GM23338 (cell line): ENCODE measurements around the gene RAB11FIP3. TPM values are rescaled to one million over a fixed set of nuclear protein-coding genes. Genes with fewer than 3 reads are reported as not detected.

ENCODE experiments used
- ATAC-seq: fragments of 200-7000 bp; cut with Tn5 transposase; 3 replicates; pipeline ENCODE4 v1.9.1; 2020
- DNase-seq: peaks from one replicate; pipeline ENCODE4 v3.0.0-alpha.2; 2015; ENCODE audit warnings: low spot score
- H2AFZ ChIP-seq: fragments of 200-600 bp; sonication (generic); 2 replicates; pipeline ENCODE4 v1.8.0; 2016; ENCODE audit warnings: antibody characterized with exemption, mild to moderate bottlenecking, moderate library complexity
- H3F3A ChIP-seq: fragments of 200-600 bp; sonication (generic); replicated peaks from 2 replicates; pipeline ENCODE4 v1.8.0; 2017; ENCODE audit warnings: antibody characterized with exemption, mixed run types, low read depth
- H3K27ac ChIP-seq: fragments of 200-600 bp; sonication (generic); 2 replicates; pipeline ENCODE4 v1.6.1; 2016; ENCODE audit warnings: low read depth
- H3K27me3 ChIP-seq: fragments of 200-600 bp; sonication (generic); 2 replicates; pipeline ENCODE4 v1.8.0; 2016; ENCODE audit warnings: mild to moderate bottlenecking, mixed run types, moderate library complexity; ENCODE audit not compliant: insufficient read depth
- H3K36me3 ChIP-seq: fragments of 200-600 bp; sonication (generic); 2 replicates; pipeline ENCODE4 v1.8.0; 2016; ENCODE audit warnings: mild to moderate bottlenecking; ENCODE audit not compliant: insufficient read depth
- H3K4me1 ChIP-seq: fragments of 200-600 bp; sonication (generic); 2 replicates; pipeline ENCODE4 v1.8.0; 2016; ENCODE audit warnings: mild to moderate bottlenecking, moderate library complexity; ENCODE audit not compliant: insufficient read depth
- H3K4me2 ChIP-seq: fragments of 200-600 bp; sonication (generic); 2 replicates; pipeline ENCODE4 v1.7.1; 2017; ENCODE audit warnings: mixed run types
- H3K4me3 ChIP-seq: fragments of 200-600 bp; sonication (generic); 2 replicates; pipeline ENCODE4 v1.6.1; 2016; ENCODE audit warnings: mixed run types
- H3K79me2 ChIP-seq: fragments of 200-600 bp; sonication (generic); replicated peaks from 2 replicates; pipeline ENCODE4 v1.8.0; 2017; ENCODE audit warnings: mild to moderate bottlenecking; ENCODE audit not compliant: insufficient read depth
- H3K9me2 ChIP-seq: fragments of 200-600 bp; sonication (generic); 2 replicates; pipeline ENCODE4 v1.8.0; 2017; ENCODE audit not compliant: insufficient read depth
- H4K20me1 ChIP-seq: fragments of 200-600 bp; sonication (generic); replicated peaks from 2 replicates; pipeline ENCODE4 v1.8.0; 2017; ENCODE audit warnings: mild to moderate bottlenecking; ENCODE audit not compliant: insufficient read depth
- H3K27ac Mint-ChIP-seq: 2 replicates; pipeline ENCODE4 v1.8.0; 2020; ENCODE audit warnings: inconsistent platforms, mild to moderate bottlenecking, moderate library complexity, mixed read lengths
- H3K27me3 Mint-ChIP-seq: 3 replicates; pipeline ENCODE4 v1.8.0; 2022; ENCODE audit warnings: low read depth, mild to moderate bottlenecking, moderate library complexity, mixed read lengths, inconsistent platforms; ENCODE audit not compliant: insufficient read depth, poor library complexity
- H3K36me3 Mint-ChIP-seq: 3 replicates; pipeline ENCODE4 v1.8.0; 2021; ENCODE audit warnings: low read depth, mild to moderate bottlenecking, inconsistent platforms, moderate library complexity, mixed read lengths
- H3K4me1 Mint-ChIP-seq: 3 replicates; pipeline ENCODE4 v1.8.0; 2020; ENCODE audit warnings: mild to moderate bottlenecking, inconsistent platforms, mixed read lengths
- H3K4me3 Mint-ChIP-seq: 3 replicates; pipeline ENCODE4 v1.8.0; 2021; ENCODE audit warnings: moderate library complexity, mild to moderate bottlenecking, inconsistent platforms, mixed read lengths
- H3K9me3 Mint-ChIP-seq: 3 replicates; pipeline ENCODE4 v1.8.0; 2020; ENCODE audit warnings: moderate library complexity, mild to moderate bottlenecking, inconsistent platforms, mixed read lengths
- CREB1 ChIP-seq: fragments of 250-450 bp; sonication (Bioruptor Pico); IDR thresholded peaks from 2 replicates; pipeline ENCODE4 v1.5.0; 2020; ENCODE audit warnings: low read depth, mild to moderate bottlenecking, moderate library complexity
- CTCF ChIP-seq, 2 experiments: fragments of 200-600 bp in 1 of 2; sonication (generic) in 1 of 2; conservative IDR thresholded peaks; 2 replicates each; pipeline versions ENCODE4 v1.5.1 to v1.6.1; 2016 to 2017; ENCODE audit warnings: antibody characterized with exemption in 2 of 2, low read depth in 2 of 2, mild to moderate bottlenecking in 2 of 2, moderate library complexity in 1 of 2
- ETS1 ChIP-seq: IDR thresholded peaks from 2 replicates; pipeline ENCODE4 v1.6.1; 2016; ENCODE audit warnings: antibody characterized with exemption
- EZH2 ChIP-seq: fragments of 200-600 bp; sonication (generic); IDR thresholded peaks from one replicate; pipeline ENCODE4 v1.8.0; 2017; ENCODE audit warnings: antibody characterized with exemption, mild to moderate bottlenecking, low read depth; ENCODE audit not compliant: unreplicated experiment
- EZH2phosphoT487 ChIP-seq: fragments of 200-600 bp; sonication (generic); IDR thresholded peaks from one replicate; pipeline ENCODE4 v1.8.1; 2018; ENCODE audit warnings: antibody characterized with exemption; ENCODE audit not compliant: unreplicated experiment
- JUNB ChIP-seq: IDR thresholded peaks from one replicate; pipeline ENCODE4 v1.6.1; 2016; ENCODE audit warnings: antibody characterized with exemption; ENCODE audit not compliant: unreplicated experiment
- NANOG ChIP-seq: IDR thresholded peaks from 2 replicates; pipeline ENCODE4 v1.6.1; 2016; ENCODE audit warnings: antibody characterized with exemption, borderline replicate concordance
- POLR2AphosphoS5 ChIP-seq: IDR thresholded peaks from 2 replicates; pipeline ENCODE4 v1.6.1; 2016; ENCODE audit warnings: antibody characterized with exemption, low read depth
- REST ChIP-seq: IDR thresholded peaks from one replicate; pipeline ENCODE4 v1.6.1; 2018; ENCODE audit warnings: antibody characterized with exemption; ENCODE audit not compliant: unreplicated experiment
- STAT1 ChIP-seq: IDR thresholded peaks from one replicate; pipeline ENCODE4 v1.6.1; 2016; ENCODE audit warnings: antibody characterized with exemption; ENCODE audit not compliant: unreplicated experiment
- ZNF114 ChIP-seq: fragments of 250-450 bp; sonication (Bioruptor Pico); IDR thresholded peaks from 2 replicates; pipeline ENCODE4 v1.5.0; 2020; ENCODE audit warnings: mild to moderate bottlenecking, moderate library complexity
- ZNF331 ChIP-seq: fragments of 250-450 bp; sonication (Bioruptor Pico); IDR thresholded peaks from 2 replicates; pipeline ENCODE4 v1.5.0; 2020; ENCODE audit warnings: low read depth, mild to moderate bottlenecking, moderate library complexity
- ZNF462 ChIP-seq: fragments of 250-450 bp; sonication (Bioruptor Pico); IDR thresholded peaks from 2 replicates; pipeline ENCODE4 v1.5.0; 2020; ENCODE audit warnings: mild to moderate bottlenecking, moderate library complexity
- polyA plus RNA-seq: library from polyadenylated mRNA; unstranded; fragments of >200 nt; fragmentation: Nextera tagmentation; extraction: Ambion mirVana; gene quantifications from 2 replicates; pipeline ENCODE4 v1.2.1, GENCODE V29; 2016
- total RNA-seq: library from RNA; depleted of rRNA; stranded (reverse); fragments of >200 nt; shearing (Covaris generic); gene quantifications from 2 replicates; pipeline ENCODE4 v1.2.3, GENCODE V29; 2014

RAB11FIP3 gene
- total and polyA plus RNA-seq, 2 experiments from 2014 or later = 3.2 to 29.2 TPM

GRCh38 chr16:524274-525040, 99.0 kb downstream of the RAB11FIP3 start:
- no peak for DNase-seq
- Mint-ChIP-seq H3K36me3 (peaks cover 7% of the 10 kb centered on the region), H3K4me1 (peaks cover 21% of the 10 kb centered on the region), H3K27ac (no peak overlapping the region), H3K9me3 (no peaks in the 10 kb centered on the region; the same call in 2 of the 3 replicates), H3K4me3 (no peak overlapping the region), H3K27me3 (peaks cover 15% of the 10 kb centered on the region)
- H3K4me1 ChIP-seq = peaks cover 6% of the 10 kb centered on the region; the same call in 1 of the 2 replicates
- no peak overlapping the region for H3K27ac ChIP-seq
- H2AFZ ChIP-seq = no peak overlapping the region
- H3K79me2 ChIP-seq = peaks cover 19% of the 10 kb centered on the region
- H3K36me3 ChIP-seq = no peaks in the 10 kb centered on the region
- no peak overlapping the region for H3K4me2 ChIP-seq
- TF ChIP-seq POLR2AphosphoS5 = no peak
- no peak for TF ChIP-seq REST
- no peak for TF ChIP-seq ZNF462
- no peak for TF ChIP-seq CREB1
- TF ChIP-seq STAT1 = no peak
- TF ChIP-seq NANOG = no peak
- TF ChIP-seq ZNF331 (CRISPR knock-in tag) = no peak
- no peak for TF ChIP-seq JUNB
- no peak for TF ChIP-seq ETS1
- no peak for TF ChIP-seq EZH2
- no peak for TF ChIP-seq EZH2phosphoT487
- no peak for TF ChIP-seq ZNF114 (CRISPR knock-in tag)
- TF ChIP-seq CTCF (conservative IDR thresholded peaks at IDR 0.05; ENCODE audit: low read depth in 2 of 2) = no peak
- no peak for ATAC-seq
- 0 out of 2 replicates have a peak, but pooled peaks cover 4% of the 10 kb centered on the region for H3F3A ChIP-seq
- no peaks in the 10 kb centered on the region for H3K27me3 ChIP-seq
- no peaks in the 10 kb centered on the region for H3K9me2 ChIP-seq
- no peak overlapping the region for H3K4me3 ChIP-seq
- peaks cover 13% of the 10 kb centered on the region for H4K20me1 ChIP-seq
